HG03064 (cell line): ENCODE measurements around the gene TTC16.

ENCODE experiments used
- ATAC-seq: cut with Tn5 transposase; IDR thresholded peaks from one replicate; pipeline ENCODE4 v1.9.1; 2021; ENCODE audit warnings: low read depth; ENCODE audit not compliant: unreplicated experiment

TTC16 gene

DNA sequence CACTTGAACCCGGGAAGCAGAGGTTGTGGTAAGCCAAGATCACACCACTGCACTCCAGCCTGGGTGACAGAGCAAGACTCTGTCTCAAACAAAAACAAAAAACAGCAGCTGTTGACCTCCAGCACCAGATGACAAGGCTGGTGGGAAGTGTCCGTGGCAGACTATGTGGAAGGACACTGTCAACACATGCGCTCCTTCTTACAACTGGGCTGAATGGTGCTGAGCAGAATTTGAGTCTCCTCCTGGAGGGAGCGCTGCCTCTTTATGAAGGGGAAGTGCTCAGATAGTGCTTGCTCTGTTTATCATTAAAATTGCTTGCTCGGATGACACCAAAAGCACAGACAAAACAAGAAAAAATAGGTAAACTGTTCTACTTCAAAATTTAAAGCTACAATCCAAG, 18.3 kb upstream of the TTC16 start:
- no peak for ATAC-seq

DNA sequence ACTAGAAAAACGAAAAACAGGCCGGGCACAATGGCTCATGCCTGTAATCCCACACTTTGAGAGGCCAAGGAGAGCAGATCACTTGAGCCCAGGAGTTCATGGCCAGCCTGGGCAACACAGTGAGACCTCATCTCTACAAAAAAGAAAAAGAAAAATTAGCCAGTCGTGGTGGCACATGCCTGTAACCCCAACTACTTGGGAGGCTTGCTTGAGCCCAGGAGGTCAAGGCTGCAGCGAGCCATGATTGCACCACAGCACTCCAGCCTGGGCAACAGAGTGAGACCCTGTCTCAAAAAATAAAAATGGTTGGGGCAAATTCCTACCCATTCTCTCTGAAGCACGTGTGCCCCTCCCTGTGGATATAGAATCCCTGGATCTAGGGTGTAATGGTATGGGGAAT, 17.5 kb upstream of the TTC16 start:
- no peak for ATAC-seq

DNA sequence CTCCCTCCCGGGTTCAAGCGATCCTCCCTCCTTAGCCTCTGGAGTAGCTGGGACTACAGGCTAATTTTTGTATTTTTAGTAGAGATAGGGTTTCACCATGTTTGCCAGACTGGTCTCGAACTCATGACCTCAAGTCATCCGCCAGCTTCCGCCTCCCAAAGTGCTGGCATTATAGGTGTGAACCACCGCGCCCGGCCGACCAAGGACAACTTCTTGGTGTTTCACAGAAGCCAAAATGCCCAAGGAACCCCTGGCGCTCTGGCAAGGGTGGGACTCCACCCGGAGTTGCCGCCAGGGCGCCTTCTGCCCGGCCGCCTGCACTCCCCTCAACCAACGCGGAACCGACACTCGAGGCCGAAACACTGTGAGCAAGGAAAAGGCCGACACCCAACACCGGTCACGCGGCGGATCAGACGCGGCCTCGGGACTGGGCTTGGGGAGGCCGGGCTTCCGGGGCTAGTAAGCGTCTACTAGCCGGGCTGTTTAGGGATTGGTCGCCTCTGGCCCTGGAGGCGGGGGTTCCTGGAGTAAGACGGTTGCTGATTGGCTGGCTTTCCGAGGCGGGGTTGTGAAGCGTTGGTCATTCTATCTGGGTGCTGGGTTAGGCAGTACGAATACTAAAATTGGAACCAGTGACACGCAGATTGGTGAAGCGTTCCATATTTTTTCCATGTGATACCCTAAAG, 16.8 kb upstream of the TTC16 start:
- ATAC-seq: peak; percentile 84

DNA sequence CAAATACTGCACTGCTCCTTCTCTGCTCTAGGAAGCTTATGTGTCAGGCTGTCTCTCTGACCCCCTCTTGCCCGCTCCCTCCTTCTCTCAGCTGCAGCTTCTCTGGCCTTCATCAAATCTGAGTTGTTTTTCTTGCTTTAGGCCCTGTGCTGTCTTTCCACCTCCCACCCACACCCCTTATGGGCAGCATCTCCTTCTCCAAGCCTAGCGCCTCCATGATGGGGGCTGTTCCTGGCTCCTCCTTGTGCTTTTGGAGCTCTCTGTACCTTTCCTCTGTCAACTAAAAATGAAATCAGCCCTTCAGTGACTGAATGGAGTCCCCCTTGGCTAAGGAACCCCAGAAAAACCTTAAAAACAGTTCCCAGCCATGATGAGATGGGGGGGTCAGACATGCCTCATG, 15.7 kb upstream of the TTC16 start:
- no peak for ATAC-seq

DNA sequence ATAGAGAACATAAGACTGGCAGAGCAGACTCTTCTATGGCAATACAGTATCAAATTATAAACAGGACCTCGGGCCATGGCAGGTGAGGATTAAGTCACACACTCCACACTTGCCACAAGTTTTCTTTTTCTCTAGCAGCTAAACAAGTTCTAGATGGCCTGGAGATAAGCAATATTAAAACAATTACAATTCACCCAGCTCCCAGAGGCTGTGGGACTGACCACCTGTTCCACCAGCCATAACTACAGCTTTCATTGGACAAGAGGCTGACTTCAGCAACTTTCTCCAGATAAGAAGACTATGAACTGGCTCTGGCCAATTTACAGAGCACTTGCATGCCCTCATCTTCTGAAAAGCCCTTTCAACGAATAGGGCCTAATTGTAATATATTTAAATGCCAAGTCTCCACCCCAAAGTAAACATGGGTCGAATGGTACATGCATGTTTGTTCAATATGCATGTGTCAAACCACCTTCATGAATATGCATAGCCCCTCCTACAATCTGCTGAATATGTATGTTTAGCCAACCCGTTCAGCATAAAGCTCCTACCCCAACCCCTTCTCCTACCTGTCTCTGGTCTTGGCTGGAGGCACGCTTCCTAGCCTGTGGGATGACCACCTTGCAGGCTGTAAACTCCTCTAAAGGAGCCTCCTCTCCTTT, 15.2 kb upstream of the TTC16 start:
- no peak for ATAC-seq

DNA sequence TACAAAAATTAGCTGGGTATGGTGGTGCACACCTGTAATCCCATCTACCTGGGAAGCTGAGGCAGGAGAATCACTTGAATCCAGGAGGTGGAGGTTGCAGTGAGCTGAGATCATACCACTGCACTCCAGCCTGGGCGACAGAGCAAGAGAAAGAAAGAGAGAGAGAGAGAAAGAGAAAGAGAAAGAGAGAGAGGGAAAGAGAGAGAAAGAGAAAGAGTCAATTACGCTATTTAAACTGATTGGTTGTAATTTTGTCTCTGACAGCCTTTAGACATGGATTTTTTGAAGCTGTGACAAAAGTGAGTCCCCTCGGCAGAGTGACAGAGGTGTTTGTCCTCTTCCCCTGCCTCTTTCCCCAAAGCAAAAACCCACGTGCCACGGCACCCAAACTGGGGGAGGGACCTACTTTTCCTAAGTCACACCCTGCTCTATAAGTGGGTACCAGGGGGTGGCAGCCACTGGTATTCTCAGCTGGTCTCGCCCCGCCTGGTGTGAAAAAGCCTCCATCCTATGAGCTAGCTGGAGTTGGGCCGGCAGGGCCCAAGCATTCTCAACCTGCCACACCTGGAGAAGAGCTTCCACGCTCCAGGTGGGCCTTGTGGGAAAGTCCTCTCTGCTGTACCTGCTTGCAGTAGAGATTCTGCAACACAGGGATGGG, 12.5 kb upstream of the TTC16 start:
- ATAC-seq: no peak

DNA sequence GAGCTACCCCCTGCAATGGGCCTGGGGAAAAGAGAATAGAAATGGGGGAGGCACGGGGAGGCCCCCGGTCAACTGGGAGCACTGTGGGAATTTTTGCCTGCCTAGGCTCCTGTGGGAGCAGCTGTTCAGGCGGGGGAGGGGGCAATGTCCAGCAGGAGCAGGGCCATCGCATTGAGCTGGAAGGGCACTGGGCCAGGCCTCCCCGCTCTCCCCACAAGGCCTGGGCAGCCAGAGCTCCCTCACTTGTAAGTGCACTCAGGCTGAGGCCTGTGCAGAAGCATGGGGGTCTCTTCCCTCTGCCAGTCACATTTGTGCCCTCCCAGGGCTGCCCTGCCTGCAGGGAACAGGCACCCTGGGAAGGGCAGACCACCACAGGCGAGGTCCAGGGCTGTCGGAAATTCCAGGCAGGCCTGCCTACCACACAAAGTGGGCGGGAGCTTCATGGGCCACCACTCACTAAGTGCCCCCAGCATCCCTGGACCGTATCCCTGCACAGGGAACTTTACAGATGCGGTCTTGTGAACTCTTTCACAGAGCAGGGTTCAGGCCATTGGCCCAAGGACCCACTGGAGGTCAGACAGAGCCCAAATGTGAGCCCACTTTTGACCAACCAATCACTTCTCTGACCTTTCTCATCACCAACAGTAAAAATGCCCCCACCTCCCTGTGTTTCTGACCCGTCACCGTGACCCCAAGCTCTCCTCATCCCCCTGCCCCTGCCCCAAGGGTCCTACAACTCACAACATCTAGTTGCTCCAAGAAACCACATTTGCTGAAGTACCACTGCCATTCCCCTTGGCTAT, 10.1 kb upstream of the TTC16 start:
- no peak for ATAC-seq

DNA sequence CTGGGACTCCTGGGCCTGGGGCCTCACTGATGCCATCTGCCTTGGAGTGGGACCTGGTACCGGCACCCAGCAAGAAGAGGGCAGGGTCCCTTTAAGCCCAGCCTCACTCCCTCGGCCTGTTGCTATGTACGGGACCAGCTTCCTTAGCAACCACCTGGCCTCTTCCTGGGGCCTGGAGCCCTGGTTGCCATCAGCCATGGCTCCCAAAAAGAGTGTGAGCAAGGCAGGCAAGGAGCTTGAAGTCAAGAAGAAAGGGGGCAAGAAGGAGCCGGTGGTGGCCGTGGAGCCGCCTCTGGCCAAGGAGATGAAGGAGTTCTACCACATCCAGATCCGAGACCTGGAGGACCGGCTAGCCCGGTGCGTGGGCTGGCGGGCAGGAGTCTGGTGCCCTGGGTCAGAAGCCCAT, 9.0 kb upstream of the TTC16 start, which contains the start of gene CFAP157:
Gene CFAP157, plus strand, starts transcription at position 153 of the 406 bp plus-strand sequence. Its CDS starts 44 bp downstream, at position 197.
- no peak for ATAC-seq

DNA sequence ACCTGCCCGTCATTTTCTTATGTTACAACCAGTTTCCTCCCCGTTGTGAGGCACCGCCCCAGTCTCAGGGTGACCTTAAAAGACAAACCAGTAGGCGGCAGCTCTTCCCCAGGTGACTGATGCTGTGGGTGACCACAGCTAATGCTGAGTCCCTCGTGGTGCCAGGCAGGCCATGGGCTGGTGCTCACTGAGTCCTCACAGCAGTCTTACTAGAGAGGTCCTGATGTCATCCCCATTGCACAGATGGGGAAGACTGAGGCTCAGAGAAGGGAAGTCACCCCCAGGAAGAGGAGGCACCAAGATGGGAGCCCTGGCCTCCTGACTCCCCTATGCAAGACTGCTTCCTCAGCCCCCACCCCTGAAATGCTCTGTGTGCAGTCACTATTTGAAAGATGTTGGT, 8.1 kb upstream of the TTC16 start:
- ATAC-seq: no peak

DNA sequence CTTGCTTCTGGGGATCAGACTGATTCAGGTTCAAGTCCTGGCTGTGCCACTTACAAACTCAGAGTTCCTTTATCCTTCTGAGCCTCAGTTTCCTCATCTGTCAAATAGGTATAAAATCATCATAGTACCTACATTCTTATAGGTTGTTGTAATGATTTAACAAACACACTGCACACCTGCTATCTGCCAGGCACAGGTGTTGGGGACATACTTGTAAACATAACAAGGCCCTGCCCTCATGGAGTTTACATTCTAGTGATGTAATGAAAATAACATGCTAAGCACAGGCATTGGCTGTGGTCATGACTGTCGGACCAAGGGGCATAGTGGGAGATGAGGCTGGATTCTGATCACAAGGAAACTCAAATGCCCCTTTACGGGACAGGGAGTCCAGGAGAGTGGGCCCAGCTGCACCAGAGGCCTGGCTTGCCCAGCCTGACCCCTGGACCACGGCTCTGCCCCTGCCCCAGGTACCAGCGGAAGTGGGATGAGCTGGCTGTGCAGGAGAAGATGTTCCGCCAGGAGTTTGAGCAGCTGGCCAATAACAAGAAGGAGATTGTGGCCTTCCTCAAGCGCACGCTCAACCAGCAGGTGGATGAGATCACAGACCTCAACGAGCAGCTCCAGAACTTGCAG, 6.8 kb upstream of the TTC16 start:
- no peak for ATAC-seq

DNA sequence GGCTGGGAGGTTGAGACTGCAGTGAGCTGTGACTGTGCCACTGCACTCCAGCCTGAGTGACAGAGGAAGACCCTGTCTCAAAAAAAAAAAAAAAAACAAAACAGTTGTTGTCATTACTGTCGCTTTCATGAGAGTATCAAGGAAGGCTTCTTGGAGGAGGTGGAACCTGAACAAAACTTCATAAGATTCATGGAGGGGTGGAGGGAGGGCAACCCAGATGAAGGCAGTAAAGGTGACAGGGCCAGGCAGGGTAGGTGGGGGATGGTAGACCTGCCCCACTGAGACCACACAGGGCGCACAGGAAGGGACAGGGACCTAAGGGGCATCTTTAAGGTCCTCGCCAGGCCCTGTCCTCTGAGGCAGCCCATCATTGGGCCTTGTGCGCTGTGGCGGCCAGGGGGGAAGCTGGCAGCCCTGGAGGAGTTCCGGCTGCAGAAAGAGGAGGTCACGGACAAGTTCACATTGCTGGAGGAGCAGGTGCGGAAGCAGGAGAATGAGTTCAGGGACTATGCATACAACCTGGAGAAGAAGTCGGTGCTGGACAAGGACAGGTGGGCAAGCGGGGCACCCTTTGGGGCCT, 5.6 kb upstream of the TTC16 start:
- no peak for ATAC-seq

DNA sequence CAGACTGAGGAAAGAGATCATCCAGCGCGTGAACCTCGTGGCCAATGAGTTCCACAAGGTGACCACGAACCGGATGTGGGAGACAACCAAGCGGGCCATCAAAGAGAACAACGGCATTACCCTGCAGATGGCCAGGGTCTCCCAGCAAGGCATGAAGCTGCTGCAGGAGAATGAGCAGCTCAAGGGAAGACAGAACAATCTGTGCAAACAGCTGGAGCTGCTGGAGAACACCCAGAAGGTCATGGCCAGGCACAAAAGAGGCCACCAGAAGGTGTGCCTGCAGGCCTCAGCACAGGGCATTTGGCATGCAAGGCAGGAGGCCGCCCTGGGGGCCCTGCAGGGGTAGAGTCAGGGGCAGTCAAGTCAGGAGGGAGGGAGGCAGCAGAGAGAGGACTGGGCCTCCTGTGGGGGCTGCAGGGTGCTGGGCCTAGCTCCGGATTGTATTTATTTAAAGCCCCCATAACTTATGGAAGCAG, 4.6 kb upstream of the TTC16 start:
- no peak for ATAC-seq

DNA sequence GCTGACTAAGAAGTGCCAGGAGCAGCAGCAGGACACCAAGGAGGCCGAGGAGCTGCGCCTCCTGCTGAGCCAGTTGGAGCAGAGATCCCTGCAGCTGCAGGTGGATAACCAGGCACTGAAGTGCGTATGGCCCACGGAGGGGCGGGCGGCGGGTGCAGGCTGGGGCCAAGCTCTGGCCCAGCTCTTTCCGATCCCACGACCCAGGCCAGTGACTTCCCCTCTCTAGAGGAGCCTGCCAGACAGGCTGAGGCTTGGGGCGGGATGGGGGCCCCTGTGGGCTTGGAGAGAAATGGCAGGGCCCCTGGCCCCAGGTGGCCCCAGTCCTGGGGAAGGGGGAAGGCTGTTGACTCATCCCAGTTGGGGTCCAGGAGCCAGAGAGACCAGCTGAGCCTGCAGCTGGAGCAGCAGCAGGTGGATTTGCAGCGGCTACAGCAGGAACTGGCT, 4.0 kb upstream of the TTC16 start:
- no peak for ATAC-seq

DNA sequence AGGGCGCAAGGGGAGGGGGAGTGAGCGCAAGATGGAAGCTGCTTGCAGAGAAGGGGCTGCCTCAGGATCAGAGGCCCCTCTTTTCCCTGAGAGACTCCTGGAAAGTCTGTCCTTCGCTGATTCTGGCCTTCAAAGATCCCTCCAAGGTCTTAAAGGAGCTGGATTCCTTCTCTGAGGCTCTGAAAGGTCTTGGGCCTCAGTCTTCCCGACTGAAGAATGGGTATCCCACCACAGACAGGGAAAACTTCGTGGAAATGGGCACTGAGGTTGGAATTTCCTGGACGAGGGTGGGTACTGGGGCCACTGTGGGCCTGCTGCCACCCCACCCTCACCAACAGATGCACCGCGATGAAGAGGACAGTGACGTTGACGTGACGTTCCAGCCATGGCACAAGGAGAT, 3.5 kb upstream of the TTC16 start:
- ATAC-seq: no peak

DNA sequence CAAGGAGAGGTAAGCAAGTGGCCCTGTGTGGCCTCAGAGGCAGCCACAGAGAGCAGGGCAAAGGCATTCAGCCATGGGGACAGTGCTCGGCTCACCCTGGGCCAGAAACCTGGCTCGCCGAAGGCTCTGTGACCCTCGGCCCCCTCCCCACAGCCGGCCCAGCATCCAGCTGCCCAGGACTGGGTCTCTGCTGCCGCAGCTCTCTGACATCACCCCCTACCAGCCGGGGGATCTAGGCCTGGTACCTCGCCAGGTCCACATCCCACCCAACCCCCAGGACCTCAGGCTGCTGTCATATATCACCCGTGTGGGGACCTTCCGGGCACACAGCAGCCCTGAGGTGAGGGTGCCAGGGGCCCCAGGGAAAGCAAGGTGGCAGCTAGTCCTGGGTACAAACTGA, 3.0 kb upstream of the TTC16 start:
- no peak for ATAC-seq

DNA sequence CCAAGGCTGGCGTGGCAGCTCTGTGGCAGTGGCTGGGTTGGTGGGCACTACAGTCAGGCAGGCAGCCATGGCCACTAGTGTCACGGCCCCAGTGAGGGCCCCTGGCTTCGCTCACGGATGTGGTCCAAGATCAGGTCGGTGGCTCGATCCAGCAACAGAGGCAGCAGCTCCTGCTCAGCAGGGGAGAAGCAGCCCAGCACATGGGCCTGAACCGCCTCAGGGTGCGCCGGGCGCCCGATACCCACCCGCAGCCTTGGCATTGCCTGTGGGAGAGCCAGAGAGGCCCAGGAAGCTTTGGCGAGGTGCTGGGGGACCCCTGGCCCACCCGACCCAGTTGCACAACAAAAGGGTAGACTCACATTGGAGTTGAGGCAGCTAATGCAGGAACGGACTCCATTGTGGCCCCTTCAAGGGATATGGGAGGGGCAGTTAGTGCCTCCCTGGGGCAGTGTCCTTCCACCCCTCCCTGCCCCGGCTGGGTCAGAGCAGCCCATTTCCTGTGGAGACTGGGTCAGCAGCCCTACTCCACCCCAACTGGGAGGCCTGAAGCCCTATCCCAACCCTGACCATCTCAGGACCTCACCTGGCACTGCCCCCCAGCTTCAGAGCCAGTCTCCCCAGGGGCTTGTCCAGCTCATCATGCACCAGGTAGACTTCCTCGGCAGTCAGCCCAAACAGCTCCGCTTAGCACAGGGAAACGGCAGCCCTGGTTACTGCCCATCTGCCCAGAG, 1.7 kb upstream of the TTC16 start:
- ATAC-seq: no peak

DNA sequence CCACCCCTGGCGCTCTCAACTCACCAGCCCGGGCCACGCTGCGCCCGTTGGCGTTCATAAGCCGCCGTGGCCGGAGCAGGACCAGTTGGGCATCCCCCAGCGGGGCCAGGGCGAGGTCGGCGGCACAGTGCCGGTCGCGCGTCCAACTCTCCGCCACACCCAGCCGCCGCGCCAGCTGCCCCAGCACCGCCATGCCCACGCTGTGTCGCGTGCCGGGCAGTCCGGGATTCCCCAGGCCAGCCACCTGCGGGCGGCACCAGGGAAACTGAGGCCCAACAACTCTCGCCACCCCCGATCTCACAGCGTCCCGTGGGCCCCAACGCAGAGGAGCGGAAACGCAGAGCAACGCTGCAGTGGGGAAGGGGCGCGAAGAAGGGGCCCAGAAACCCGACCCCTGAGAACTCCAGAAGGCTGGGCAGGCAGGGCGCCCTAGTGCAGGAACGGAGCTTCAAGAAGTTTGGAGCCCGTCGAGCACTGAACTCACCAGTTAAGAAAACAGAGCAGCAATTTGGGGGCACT, 869 bp upstream of the TTC16 start:
- peak; percentile 13 for ATAC-seq

DNA sequence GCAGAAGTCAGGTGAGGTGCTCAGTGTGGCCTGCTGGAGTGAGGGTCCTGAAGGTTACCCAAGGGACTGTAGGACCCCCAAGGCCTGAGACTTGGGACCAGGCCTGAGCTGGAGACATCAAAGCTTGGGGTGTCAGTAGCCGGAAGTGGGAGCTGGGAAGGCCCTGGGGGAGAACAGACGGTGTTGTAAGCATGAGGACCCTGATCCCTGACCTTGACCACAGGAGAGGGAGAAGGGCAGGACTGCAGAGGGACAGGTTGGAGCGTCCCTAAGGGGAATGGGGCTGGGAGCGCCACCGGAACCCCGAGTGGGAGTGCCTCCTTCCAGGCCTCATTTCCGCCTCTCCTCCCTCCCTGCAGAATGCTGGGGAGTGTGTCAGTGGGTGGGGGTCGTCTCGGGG, 533 bp downstream of the TTC16 start:
- no peak for ATAC-seq

DNA sequence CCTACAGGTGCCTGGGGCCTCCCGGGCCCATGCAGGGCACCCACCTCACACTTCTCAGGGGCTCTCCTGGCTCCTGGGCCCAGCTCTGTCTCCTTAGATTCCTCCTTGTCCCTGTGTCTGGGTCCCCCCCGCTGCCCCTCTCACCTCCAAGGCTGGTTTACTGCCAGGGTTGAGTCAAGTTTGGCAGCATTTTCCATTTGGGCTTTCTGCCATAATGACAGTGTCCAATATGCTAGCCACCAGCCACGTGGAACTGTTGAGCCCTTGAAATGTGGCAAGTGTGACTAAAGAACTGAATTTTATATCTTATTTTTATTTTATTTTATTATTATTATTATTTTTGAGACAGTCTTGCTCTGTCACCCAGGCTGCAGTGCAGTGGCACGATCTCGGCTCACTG, 1.9 kb downstream of the TTC16 start:
- no peak for ATAC-seq
